SW480 (cell line): ENCODE data around the gene SSR4.
A peak's percentile ranks its signal among the peaks of the same experiment; 100 is the strongest.

Source experiments
- DNase-seq: peaks from one replicate; pipeline ENCODE4 v3.0.0-alpha.2; 2016; ENCODE audit warnings: low spot score

The SSR4 gene

GRCh38 chrX:153769158-153769864, 25.2 kb upstream of the SSR4 start:
- no peak for DNase-seq

DNA sequence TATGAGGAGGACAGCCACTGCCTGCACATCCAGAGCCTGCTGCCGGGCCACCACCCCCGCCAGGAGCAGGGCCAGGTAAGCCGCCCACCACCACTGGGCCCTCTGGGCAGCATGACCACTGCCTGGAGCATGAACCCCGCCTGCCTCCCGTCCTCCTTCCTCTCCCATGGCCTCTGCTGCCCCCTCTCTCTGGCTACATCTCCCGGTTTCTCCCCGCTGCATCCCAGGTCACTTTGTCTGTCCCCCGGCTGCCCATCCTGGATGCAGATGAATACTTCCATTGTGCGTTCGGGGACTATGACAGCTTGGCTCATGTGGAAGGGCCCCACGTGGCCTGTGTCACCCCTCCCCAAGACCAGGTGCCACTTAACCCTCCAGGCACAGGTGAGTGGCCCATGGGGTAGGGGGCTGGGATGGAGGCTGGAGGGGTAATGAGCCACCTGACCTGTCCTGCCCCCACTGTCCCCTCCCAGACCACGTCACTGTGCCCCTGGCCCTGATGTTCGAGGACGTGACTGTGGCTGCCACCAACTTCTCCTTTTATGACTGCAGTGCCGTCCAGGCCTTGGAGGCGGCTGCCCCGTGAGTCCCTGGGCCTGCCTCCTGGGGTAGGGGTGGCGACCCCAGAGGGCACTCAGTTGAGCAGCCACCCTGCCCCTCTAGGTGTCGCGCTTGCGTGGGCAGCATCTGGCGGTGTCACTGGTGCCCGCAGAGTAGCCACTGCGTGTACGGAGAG, 24.4 kb upstream of the SSR4 start:
- DNase-seq: no peak

GRCh38 chrX:153770601-153771414, 23.7 kb upstream of the SSR4 start:
- DNase-seq: no peak

GRCh38 chrX:153771415-153772315, 22.8 kb upstream of the SSR4 start:
- DNase-seq: no peak

GRCh38 chrX:153772316-153773217, 21.9 kb upstream of the SSR4 start:
- no peak for DNase-seq

DNA sequence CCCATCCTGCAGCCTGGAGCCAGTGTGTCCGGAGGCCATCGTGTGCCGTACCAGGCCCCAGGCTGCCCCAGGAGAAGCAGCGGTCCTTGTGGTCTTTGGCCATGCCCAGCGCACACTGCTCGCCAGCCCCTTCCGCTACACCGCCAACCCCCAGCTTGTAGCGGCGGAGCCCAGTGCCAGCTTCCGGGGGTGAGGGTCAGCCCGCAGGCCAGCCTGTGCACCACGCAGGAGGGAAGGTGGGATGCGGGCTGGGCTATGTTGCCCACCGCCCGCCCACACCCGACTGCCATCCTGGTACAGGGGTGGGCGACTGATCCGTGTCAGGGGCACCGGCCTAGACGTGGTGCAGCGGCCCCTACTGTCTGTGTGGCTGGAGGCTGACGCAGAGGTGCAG, 21.3 kb upstream of the SSR4 start:
- DNase-seq: no peak

- no peak for DNase-seq
These were observed 20.5 kb upstream of the SSR4 start for GRCh38 chrX:153773741-153774575.

DNA sequence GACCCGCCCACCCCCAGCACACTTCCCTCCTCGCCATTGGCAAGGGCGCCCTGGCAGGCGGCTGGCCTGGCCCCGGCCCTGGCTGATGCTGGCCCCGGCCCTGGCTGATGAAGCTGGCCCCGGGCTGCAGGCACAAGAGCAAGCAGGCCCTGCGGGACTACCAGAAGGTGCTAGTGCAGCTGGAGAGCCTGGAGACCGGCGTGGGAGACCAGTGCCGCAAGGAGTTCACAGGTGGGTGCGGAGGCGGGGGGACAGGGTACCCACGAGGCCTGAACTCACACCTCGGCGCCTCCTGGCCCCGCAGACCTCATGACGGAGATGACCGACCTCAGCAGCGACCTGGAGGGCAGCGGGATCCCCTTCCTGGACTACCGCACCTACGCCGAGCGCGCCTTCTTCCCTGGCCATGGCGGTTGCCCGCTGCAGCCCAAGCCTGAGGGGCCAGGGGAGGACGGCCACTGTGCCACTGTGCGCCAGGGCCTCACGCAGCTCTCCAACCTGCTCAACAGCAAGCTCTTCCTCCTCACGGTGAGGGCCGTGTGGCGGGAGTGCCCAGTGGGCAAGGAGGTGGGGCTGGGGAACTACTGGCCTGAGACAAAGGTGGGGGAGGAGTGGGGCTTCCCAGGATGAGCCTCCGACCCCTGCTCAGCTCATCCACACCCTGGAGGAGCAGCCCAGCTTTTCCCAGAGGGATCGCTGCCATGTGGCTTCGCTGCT, 19.7 kb upstream of the SSR4 start:
- DNase-seq: no peak

DNA sequence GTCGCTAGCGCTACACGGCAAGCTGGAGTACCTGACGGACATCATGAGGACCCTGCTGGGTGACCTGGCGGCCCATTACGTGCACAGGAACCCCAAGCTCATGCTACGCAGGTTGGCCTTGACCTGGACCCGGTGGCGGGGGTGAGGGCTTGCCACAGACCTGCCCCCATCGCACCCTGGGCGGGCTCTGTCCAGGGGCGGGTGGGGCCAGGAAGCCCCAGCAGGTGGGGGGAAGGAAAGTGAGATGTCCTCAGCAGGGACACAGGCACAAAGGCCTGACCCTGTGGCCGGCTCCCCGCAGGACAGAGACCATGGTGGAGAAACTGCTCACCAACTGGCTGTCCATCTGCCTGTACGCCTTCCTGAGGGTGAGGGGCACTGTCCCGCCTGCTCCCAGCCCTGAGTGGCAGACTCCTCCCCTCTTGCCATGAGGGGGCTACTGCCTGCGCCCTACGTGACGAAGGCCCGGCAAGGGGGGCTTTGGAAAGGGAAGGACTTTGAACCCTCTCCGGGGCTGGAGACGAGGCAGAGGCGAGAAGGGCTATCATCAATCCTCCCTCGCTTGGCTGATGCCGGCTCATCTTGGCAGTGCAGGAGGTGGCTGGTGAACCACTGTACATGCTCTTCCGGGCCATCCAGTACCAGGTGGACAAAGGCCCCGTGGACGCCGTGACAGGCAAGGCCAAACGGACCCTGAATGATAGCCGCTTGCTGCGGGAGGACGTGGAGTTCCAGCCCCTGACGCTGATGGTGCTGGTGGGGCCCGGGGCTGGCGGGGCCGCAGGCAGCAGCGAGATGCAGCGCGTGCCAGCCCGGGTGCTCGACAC, 19.0 kb upstream of the SSR4 start:
- DNase-seq: no peak

DNA sequence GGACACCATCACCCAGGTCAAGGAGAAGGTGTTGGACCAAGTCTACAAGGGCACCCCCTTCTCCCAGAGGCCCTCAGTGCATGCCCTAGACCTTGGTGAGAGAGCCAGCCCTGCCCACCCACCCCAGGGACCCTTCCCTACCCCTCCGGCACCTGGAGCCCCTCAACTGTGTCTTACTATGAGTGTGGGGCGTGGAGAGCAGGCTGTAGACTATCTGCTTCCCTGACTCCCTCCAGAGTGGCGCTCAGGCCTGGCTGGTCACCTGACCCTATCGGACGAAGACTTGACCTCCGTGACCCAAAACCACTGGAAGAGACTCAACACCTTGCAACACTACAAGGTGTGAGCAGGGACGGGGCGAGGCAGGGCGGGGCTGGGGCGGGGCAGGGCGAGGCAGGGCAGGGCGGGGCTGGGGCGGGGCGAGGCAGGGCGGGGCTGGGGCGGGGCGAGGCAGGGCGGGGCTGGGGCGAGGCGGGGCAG, 18.3 kb upstream of the SSR4 start:
- peak; percentile 22 for DNase-seq

GRCh38 chrX:153776611-153777045, 17.8 kb upstream of the SSR4 start:
- DNase-seq: peak; percentile 28

- DNase-seq: no peak
These were observed 17.0 kb upstream of the SSR4 start for GRCh38 chrX:153777261-153778090.

- DNase-seq: no peak
These were observed 16.3 kb upstream of the SSR4 start for GRCh38 chrX:153778181-153778580.

DNA sequence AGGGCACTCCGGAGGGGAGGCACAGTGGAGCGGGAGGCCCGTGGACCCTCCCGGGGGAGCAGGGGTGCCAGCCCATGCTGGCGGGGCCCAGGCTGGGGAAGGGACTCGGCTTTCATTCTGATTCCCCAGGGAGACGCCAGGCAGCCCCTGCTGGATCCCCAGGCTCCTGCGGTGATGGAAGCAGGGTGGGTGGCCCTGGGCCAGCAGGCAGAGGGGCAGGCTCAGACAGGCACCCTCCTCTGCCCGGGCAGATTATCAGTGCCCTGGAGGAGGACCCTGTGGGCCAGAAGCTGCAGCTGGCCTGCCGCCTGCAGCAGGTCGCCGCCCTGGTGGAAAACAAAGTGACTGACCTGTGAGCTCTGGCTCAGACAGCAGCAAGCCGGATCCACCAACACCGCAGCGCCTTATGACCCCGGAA, 15.8 kb upstream of the SSR4 start:
- no peak for DNase-seq

DNA sequence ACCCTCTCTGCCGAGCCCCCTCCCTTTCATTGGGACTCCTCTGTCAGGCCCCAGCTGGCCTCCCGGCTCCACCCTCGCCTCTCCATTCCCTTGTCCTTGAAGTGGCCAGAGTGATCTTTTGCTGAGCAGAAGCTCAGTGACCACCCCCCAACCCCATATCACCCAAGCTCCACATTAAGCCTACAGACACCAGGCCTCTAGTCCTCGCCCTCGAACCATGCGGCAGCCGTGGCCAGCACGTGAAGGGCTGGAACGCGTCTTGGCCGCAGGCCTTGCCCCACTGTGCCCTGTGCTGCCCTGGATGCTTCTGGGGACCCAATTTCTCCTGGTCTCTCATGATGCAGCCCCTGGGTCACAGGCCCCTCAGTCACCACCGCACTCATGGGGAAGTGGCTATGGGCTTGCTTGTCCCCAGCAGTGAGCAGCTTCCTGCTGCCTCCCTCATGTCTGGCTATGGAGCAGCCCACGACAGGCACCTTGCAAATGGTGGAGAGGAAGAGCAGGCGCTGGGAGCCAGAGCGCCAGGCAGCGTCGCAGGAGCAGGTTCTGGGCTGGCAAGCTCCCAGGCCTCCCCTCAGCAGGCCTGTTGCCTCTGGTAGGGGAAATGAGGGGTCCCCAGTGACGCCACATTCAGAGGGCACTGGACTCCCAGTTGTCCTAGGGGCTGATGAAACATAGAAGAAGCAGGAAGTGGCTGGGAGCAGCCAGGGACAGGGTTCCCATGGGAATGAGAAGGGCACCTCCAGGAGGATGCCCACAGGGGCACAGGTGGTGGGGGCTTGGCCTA, 14.4 kb upstream of the SSR4 start:
- DNase-seq: no peak
